Measurements from ENCODE around the gene TMEM219.

DNA sequence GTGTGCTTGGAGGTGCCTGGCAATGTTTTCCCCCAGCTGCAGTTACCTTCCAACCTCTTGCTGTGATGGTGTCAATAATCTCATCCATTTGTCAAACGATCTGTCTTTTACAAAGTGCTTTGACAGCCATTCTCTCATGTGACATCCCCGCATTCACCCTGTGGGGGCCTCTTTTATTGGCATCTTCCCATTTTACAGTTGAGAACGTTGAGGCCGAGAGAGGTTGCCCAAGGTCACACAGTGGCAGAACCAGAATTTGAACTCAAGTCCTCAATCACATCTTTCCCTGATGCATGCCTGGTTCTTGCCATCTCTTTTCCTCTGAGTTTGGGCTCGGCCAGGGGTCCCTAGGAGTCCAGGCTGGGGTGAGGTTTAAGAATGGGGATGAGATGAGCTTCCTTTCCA lies 13.3 kb downstream of the TMEM219 start:
- no peak for TF ChIP-seq JUN (IDR thresholded peaks at IDR 0.05; ENCODE audit: borderline replicate concordance, low read depth, low read length)
- no peak for TF ChIP-seq JUN (CRISPR knock-in tag; IDR thresholded peaks at IDR 0.05; ENCODE audit: borderline replicate concordance)
- TF ChIP-seq REST (IDR thresholded peaks at IDR 0.05; ENCODE audit: borderline replicate concordance): no peak
- no peak for TF ChIP-seq REST (CRISPR knock-in tag; IDR thresholded peaks at IDR 0.05; ENCODE audit: low read depth)
- TF ChIP-seq ZBTB8A (IDR thresholded peaks at IDR 0.05; ENCODE audit: partially characterized antibody): no peak
- no peak for TF ChIP-seq HLTF (IDR thresholded peaks at IDR 0.05)
- no peak for TF ChIP-seq EGR1 (conservative IDR thresholded peaks at IDR 0.05)
- no peak for TF ChIP-seq NFYB (IDR thresholded peaks at IDR 0.05; ENCODE audit: extremely low read depth, insufficient read length)
- TF ChIP-seq POLR2AphosphoS5 (IDR thresholded peaks at IDR 0.05; ENCODE audit: control insufficient read depth, insufficient read depth, low read depth, low read length): no peak
- TF ChIP-seq ZBTB7A (IDR thresholded peaks at IDR 0.05; ENCODE audit: borderline replicate concordance, control insufficient read depth, low read depth, low read length): no peak
- TF ChIP-seq UBTF (IDR thresholded peaks at IDR 0.05; ENCODE audit: borderline replicate concordance in 1 of 2, low read depth in 2 of 2, low read length in 2 of 2): no peak
- TF ChIP-seq ZFP1 (CRISPR knock-in tag; IDR thresholded peaks at IDR 0.05): no peak
